Colonic mucosa (tissue), 4 donors: ENCODE results near the gene SAP25. TPM values are rescaled to one million over a fixed set of nuclear protein-coding genes. Genes with fewer than 3 reads are reported as not detected.
A peak's percentile ranks its signal among the peaks of the same experiment; 100 is the strongest.

Source experiments
- DNase-seq: peaks from one replicate; pipeline ENCODE4 v3.0.0-alpha.2; 2020
- H3K27ac ChIP-seq: fragments of 200-600 bp; one replicate; pipeline ENCODE4 v1.8.0; 2021
- H3K27me3 ChIP-seq: fragments of 200-600 bp; one replicate; pipeline ENCODE4 v1.8.0; 2021
- H3K36me3 ChIP-seq: fragments of 200-600 bp; one replicate; pipeline ENCODE4 v1.8.0; 2021
- H3K4me1 ChIP-seq: fragments of 200-600 bp; one replicate; pipeline ENCODE4 v1.8.0; 2021; ENCODE audit warnings: mild to moderate bottlenecking
- H3K4me3 ChIP-seq: fragments of 200-600 bp; one replicate; pipeline ENCODE4 v1.8.0; 2021
- H3K9ac ChIP-seq, 2 donors: one replicate each; pipeline ENCODE4 v1.7.0; 2013; ENCODE audit warnings: control low read depth in 2 of 2, low read depth in 2 of 2, low read length in 2 of 2
- H3K9me3 ChIP-seq: fragments of 200-600 bp; one replicate; pipeline ENCODE4 v1.8.0; 2021
- intact Hi-C: fragments of 100-400 bp; cut with DNase I; formaldehyde crosslinking; loops from one replicate; pipeline ENCODE4 v1.14.1; 2022
- total RNA-seq, 2 donors: library from RNA; stranded (reverse); fragmentation: NEBNext Ultra II Directional in 1 of 2; extraction: Animal tissue kit (Norgen Biotek cat#: 25700) in 1 of 2; gene quantifications; one replicate each; pipeline ENCODE4 v1.2.1, GENCODE V29; 2021
- TF ChIP-seq, protein P1 (sequence below): fragments of 200-600 bp; IDR thresholded peaks from one replicate; pipeline ENCODE4 v1.8.0; 2022; ENCODE audit warnings: antibody characterized with exemption, mild to moderate bottlenecking
- donor health status: healthy.
- donor health status: DM: no; HTN: no; CAD: no.
- donor health status: DM: no; HTN: no; CAD: no.

The SAP25 gene
- total RNA-seq, 2 donors from 2014 or later: 0.69 to 5.5 TPM

DNA sequence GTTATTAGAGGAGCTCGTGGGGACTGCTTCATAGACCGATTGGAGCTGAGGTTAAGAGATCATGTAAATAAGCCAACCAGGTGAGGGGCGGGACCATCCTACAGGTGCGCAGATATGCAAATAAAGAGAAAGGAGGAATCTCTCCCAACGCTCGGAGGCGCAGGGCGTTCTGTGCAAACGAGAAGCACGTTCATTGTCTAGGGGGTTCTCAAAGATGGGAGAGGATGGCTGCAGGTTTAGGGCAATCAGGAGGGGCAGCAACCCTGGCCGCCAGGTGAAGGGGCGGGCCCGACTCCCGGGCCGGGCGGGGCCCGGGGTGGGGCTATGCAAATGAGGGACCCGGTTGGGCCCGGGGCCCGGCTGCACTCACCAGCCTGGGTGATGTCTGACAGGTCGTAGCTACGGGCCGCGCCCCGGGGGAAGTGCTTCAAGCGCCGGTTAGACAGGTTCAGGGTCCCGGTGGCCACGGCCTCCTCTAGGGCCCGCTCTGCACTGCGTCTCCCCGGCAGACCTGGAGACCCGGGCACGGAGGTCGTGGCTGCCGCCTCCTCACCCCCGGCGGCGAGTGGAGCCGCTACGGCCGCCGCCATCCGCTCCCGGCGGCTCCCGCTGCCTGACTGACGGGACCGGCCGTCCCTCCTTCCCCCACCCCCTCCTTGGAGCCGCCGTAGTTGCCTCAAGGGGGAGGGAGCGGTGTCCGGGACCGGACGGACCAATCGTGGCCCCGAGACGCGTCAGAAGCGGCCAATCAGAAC is 12.0 kb upstream of the SAP25 start, which contains the start of gene LRCH4:
TSS of gene LRCH4 (minus strand) at position 619 of the 755 bp plus-strand sequence. CDS start at position 590, 29 bp downstream.
- no peaks in the 10 kb centered on the region for H3K27me3 ChIP-seq
- DNase-seq: peak; percentile 82
- peaks cover 11% of the 10 kb centered on the region for H3K36me3 ChIP-seq
- H3K27ac ChIP-seq: peak within 1 kb of the TSS; percentile 100
- no peaks in the 10 kb centered on the region for H3K9me3 ChIP-seq
- TF ChIP-seq, protein P1, sequence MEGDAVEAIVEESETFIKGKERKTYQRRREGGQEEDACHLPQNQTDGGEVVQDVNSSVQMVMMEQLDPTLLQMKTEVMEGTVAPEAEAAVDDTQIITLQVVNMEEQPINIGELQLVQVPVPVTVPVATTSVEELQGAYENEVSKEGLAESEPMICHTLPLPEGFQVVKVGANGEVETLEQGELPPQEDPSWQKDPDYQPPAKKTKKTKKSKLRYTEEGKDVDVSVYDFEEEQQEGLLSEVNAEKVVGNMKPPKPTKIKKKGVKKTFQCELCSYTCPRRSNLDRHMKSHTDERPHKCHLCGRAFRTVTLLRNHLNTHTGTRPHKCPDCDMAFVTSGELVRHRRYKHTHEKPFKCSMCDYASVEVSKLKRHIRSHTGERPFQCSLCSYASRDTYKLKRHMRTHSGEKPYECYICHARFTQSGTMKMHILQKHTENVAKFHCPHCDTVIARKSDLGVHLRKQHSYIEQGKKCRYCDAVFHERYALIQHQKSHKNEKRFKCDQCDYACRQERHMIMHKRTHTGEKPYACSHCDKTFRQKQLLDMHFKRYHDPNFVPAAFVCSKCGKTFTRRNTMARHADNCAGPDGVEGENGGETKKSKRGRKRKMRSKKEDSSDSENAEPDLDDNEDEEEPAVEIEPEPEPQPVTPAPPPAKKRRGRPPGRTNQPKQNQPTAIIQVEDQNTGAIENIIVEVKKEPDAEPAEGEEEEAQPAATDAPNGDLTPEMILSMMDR: no peak
- peak within 1 kb of the TSS; percentile 76 to 94 for H3K9ac ChIP-seq
- intact Hi-C loops: no loop called here
- H3K4me3 ChIP-seq: peak within 1 kb of the TSS; percentile 100
- peaks cover 16% of the 10 kb centered on the region for H3K4me1 ChIP-seq

- H3K36me3 ChIP-seq: peaks cover 11% of the 10 kb centered on the region
- no peaks in the 10 kb centered on the region for H3K9me3 ChIP-seq
- H3K27me3 ChIP-seq: no peaks in the 10 kb centered on the region
- intact Hi-C loops: no loop called here
- DNase-seq: peak; percentile 81
- peak overlapping the region; percentile 76 to 94 for H3K9ac ChIP-seq
- peak overlapping the region; percentile 100 for H3K27ac ChIP-seq
- TF ChIP-seq, protein P1: no peak
- peaks cover 16% of the 10 kb centered on the region for H3K4me1 ChIP-seq
- peak overlapping the region; percentile 100 for H3K4me3 ChIP-seq
These were observed 11.2 kb upstream of the SAP25 start for GRCh38 chr7:100584683-100585510.

- TF ChIP-seq, protein P1: no peak
- H3K36me3 ChIP-seq: peaks cover 11% of the 10 kb centered on the region
- H3K4me3 ChIP-seq: peak overlapping the region; percentile 100
- H3K27me3 ChIP-seq: no peaks in the 10 kb centered on the region
- no peak for DNase-seq
- H3K9ac ChIP-seq: peak overlapping the region; percentile 33 to 94
- no peaks in the 10 kb centered on the region for H3K9me3 ChIP-seq
- peaks cover 16% of the 10 kb centered on the region for H3K4me1 ChIP-seq
- intact Hi-C loops: no loop called here
- H3K27ac ChIP-seq: peak overlapping the region; percentile 100
These were observed 10.5 kb upstream of the SAP25 start for GRCh38 chr7:100584054-100584682.

DNA sequence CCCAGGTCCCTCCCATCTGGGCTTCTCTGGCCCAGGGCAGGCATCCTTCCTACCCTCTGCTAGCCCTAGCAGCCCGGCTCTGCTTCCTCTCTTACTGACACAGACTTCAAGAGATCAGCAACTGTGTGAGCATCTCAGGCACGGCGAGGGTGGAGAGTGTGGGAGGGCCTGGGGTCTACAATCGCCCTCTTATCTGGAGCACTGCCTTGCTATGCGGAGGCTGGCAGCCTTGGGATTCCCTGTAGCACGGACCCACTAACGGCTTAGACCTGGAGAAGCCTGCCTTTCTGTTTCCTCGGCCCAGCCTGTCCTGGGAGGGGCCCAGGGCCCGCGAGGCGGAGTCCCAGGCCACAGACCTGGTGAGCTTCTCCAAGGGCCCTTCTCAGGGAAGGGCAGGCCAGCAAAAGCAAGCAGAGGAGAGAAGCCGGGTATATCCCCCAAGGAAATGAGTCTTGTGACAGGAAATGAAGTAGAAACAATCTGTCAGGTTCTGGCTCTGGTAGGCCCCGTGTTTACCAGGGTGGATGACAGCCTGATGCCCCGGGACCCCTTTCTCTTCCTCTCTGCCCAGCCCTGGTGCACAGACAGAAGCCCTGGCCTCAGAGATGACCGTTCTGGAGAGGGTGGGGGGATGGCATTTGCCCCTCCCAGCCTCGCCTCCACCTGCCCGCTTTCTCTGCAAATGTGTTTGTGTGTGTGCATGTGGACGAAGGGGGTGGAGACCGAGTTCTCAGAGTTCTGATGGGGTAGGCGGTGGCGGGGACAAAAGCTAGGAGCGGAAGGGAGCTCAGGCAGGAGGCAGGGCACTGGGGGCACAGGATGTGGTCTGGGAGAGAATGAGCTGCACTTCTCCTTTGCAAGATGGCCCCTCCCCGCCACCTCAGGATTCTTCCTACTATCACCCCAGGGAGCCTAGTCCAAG is 9.7 kb upstream of the SAP25 start:
- Histone ChIP-seq H3K4me3 (peak overlapping the region; percentile 100), H3K4me1 (peaks cover 16% of the 10 kb centered on the region)
- DNase-seq: peak; percentile 68

More for the DNA sequence above, 9.7 kb upstream of the SAP25 start:
- no peaks in the 10 kb centered on the region for H3K27me3 ChIP-seq
- H3K9ac ChIP-seq: peak overlapping the region; percentile 36 to 94
- no peaks in the 10 kb centered on the region for H3K9me3 ChIP-seq
- intact Hi-C loops: no loop called here
- TF ChIP-seq, protein P1: no peak
- H3K36me3 ChIP-seq: peaks cover 15% of the 10 kb centered on the region
- H3K27ac ChIP-seq: peak overlapping the region; percentile 100
